Right lobe of liver (tissue), 6 donors: ENCODE results near the gene SLC28A1. TPM values are rescaled to one million over a fixed set of nuclear protein-coding genes. Genes with fewer than 3 reads are reported as not detected.

ENCODE experiments used
- ATAC-seq, 4 donors: fragments of 200-7000 bp; cut with Tn5 transposase; one replicate each; pipeline ENCODE4 v1.9.1; 2020; ENCODE audit warnings: mild to moderate bottlenecking in 4 of 4, moderate library complexity in 4 of 4
- DNase-seq, 3 donors: peaks; one replicate each; pipeline ENCODE4 v3.0.0-alpha.2; 2020
- H3K27ac ChIP-seq, 3 donors: fragments of 200-600 bp; one replicate each; pipeline ENCODE4 v1.8.0; 2022
- H3K27me3 ChIP-seq, 2 donors: fragments of 200-600 bp; one replicate each; pipeline ENCODE4 v1.8.0; 2022
- H3K36me3 ChIP-seq, 4 donors: fragments of 200-600 bp; sonication (generic) in 1 of 4; one replicate each; pipeline versions ENCODE4 v1.5.1 to v1.8.0; 2017 to 2022; ENCODE audit warnings: control low read depth in 1 of 4
- H3K4me1 ChIP-seq, 4 donors: fragments of 200-600 bp; sonication (generic) in 1 of 4; one replicate each; pipeline versions ENCODE4 v1.5.1 to v1.8.0; 2017 to 2022; ENCODE audit warnings: control low read depth in 1 of 4
- H3K4me3 ChIP-seq, 3 donors: fragments of 200-600 bp; one replicate each; pipeline ENCODE4 v1.8.0; 2022
- H3K9me3 ChIP-seq, 4 donors: fragments of 200-600 bp; sonication (generic) in 1 of 4; one replicate each; pipeline versions ENCODE4 v1.5.1 to v1.8.0; 2017 to 2022; ENCODE audit warnings: control low read depth in 1 of 4
- POLR2A ChIP-seq: fragments of 450-650 bp; IDR thresholded peaks from one replicate; pipeline ENCODE4 v1.6.1; 2017; ENCODE audit warnings: antibody characterized with exemption, mild to moderate bottlenecking
- WGBS: methylation state at CpG from one replicate; pipeline ENCODE4 v1.1.6; 2018; ENCODE audit warnings: low coverage, low lambda C conversion rate; ENCODE audit not compliant: insufficient coverage; ENCODE audit errors: missing lambda C conversion rate; 5-methylcytosine and 5-hydroxymethylcytosine counted together
- intact Hi-C, 2 donors: fragments of 100-400 bp; cut with DNase I; formaldehyde crosslinking; loops; one replicate each; pipeline versions ENCODE4 v1.11.2 to v1.14.1; 2022
- total RNA-seq, 6 experiments: library from RNA; depleted of rRNA in 2 of 6; stranded (reverse); fragments of >200 nt in 2 of 6; fragmentation: NEBNext Ultra II Directional in 3 of 6; extraction: Animal tissue kit (Norgen Biotek cat#: 25700) in 3 of 6; gene quantifications; one replicate each; pipeline versions ENCODE4 v1.1.0 to v1.2.4, GENCODE V29; 2016 to 2023
- TF ChIP-seq, protein P1 (sequence below), 4 donors: fragments of 200-600 bp in 3 of 4; fragments of 450-650 bp in 1 of 4; IDR thresholded peaks; one replicate each; pipeline versions ENCODE4 v1.5.1 to v1.8.0; 2016 to 2022; ENCODE audit warnings: antibody characterized with exemption in 4 of 4, mild to moderate bottlenecking in 2 of 4
- donor health status: DM: no; HTN: yes; CAD: no.
- donor health status: DM: no; HTN: no; CAD: no.
- donor health status: DM: no; HTN: no; CAD: no.
- donor health status: DM: no; HTN: yes; CAD: no.
- donor health status: DM: no; HTN: yes; CAD: no.

SLC28A1 gene
- total RNA-seq, 6 experiments from 2014 or later: 33.2 to 75.4 (median 49.9) TPM

GRCh38 chr15:84905016-84905916 lies 20.8 kb downstream of the SLC28A1 start:
- no peak for TF ChIP-seq POLR2A
- TF ChIP-seq, protein P1, sequence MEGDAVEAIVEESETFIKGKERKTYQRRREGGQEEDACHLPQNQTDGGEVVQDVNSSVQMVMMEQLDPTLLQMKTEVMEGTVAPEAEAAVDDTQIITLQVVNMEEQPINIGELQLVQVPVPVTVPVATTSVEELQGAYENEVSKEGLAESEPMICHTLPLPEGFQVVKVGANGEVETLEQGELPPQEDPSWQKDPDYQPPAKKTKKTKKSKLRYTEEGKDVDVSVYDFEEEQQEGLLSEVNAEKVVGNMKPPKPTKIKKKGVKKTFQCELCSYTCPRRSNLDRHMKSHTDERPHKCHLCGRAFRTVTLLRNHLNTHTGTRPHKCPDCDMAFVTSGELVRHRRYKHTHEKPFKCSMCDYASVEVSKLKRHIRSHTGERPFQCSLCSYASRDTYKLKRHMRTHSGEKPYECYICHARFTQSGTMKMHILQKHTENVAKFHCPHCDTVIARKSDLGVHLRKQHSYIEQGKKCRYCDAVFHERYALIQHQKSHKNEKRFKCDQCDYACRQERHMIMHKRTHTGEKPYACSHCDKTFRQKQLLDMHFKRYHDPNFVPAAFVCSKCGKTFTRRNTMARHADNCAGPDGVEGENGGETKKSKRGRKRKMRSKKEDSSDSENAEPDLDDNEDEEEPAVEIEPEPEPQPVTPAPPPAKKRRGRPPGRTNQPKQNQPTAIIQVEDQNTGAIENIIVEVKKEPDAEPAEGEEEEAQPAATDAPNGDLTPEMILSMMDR (IDR thresholded peaks at IDR 0.05): no peak
- peaks cover 0 to 7% (median under 1%) of the 10 kb centered on the region in 4 donors for H3K36me3 ChIP-seq
- WGBS: 85% methylated on average over 12 of the region's 15 CpGs

GRCh38 chr15:84907731-84908130 lies 23.3 kb downstream of the SLC28A1 start:
- no peaks in the 10 kb centered on the region for H3K27me3 ChIP-seq
- no peak for TF ChIP-seq POLR2A
- TF ChIP-seq, protein P1 (IDR thresholded peaks at IDR 0.05): no peak
- peaks cover 0 to 7% (median under 1%) of the 10 kb centered on the region in 4 donors for H3K36me3 ChIP-seq
- WGBS: 100% methylated on average over 3 of the region's 4 CpGs
- peaks cover 0 to 31% (median 14%) of the 10 kb centered on the region in 4 donors for H3K4me1 ChIP-seq
- H3K9me3 ChIP-seq: no peaks in the 10 kb centered on the region
- H3K27ac ChIP-seq: no peak overlapping the region
- ATAC-seq (no peak), DNase-seq (no peak)
- intact Hi-C loops: no loop called here
- no peak overlapping the region for H3K4me3 ChIP-seq

More at GRCh38 chr15:84905016-84905916, 20.8 kb downstream of the SLC28A1 start:
- Histone ChIP-seq H3K27ac (no peak overlapping the region), H3K9me3 (no peaks in the 10 kb centered on the region), H3K4me1 (peaks cover 0 to 9% (median 0%) of the 10 kb centered on the region in 4 donors), H3K4me3 (no peak overlapping the region), H3K27me3 (no peaks in the 10 kb centered on the region)
- no peak for DNase-seq
- peak in 3 of 4 donors; percentile 18 to 26 (median 26) for ATAC-seq
- intact Hi-C loops: no loop called here

- ATAC-seq (no peak), DNase-seq (no peak)
- peaks cover 0 to 35% (median 15%) of the 10 kb centered on the region in 4 donors for H3K4me1 ChIP-seq
- H3K36me3 ChIP-seq: peaks cover 0 to 3% (median under 1%) of the 10 kb centered on the region in 4 donors
- H3K27ac ChIP-seq: peak overlapping the region in 1 of 3 donors; percentile 18
- H3K27me3 ChIP-seq: no peaks in the 10 kb centered on the region
- no peak overlapping the region for H3K4me3 ChIP-seq
- no peaks in the 10 kb centered on the region for H3K9me3 ChIP-seq
- intact Hi-C loops: no loop called here
- 56% methylated on average over 9 of the region's 13 CpGs for WGBS
- TF ChIP-seq, protein P1 (IDR thresholded peaks at IDR 0.05): no peak
- no peak for TF ChIP-seq POLR2A
Observed at GRCh38 chr15:84908564-84908963, 24.1 kb downstream of the SLC28A1 start.

DNA sequence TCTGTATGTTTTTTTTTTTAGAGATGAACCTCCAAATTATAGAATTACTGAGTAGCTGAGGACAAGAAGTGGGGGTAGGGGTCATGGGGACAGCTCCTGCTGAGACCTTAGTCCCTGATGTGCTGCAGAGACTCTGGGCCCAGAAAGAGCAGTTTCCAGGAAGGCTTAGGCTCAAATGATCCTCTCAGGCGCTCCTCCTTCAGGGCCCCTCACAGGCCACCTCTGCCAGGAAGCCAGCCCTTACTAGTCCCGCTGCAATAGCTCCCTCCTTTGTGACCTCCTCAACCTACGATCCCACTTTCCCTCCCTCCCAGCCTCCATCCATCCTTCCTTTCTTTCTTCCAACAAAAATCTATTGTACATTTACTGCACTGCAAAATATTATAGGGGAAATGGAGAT lies 24.6 kb downstream of the SLC28A1 start:
- Histone ChIP-seq H3K4me3 (no peak overlapping the region), H3K27me3 (no peaks in the 10 kb centered on the region), H3K9me3 (no peaks in the 10 kb centered on the region), H3K4me1 (peaks cover 0 to 35% (median 15%) of the 10 kb centered on the region in 4 donors), H3K27ac (peak overlapping the region in 1 of 3 donors; percentile 18), H3K36me3 (peaks cover 0 to 2% (median 0%) of the 10 kb centered on the region in 4 donors)
- no peak for TF ChIP-seq POLR2A
- TF ChIP-seq, protein P1 (IDR thresholded peaks at IDR 0.05): no peak
- intact Hi-C loops: no loop called here
- ATAC-seq: no peak
- DNase-seq: no peak
- WGBS: 93% methylated on average over 3 of the region's 3 CpGs
